ENCODE measurements around the gene EYS. TPM values are rescaled to one million over a fixed set of nuclear protein-coding genes. Genes with fewer than 3 reads are reported as not detected.

EYS gene
- total RNA-seq, 1 experiment from 2014 or later, result not detected

- H3K79me2 ChIP-seq (ENCODE audit: insufficient read depth, low read length), result no peaks in the 10 kb centered on the region
- H3K4me2 ChIP-seq (ENCODE audit: insufficient read depth, insufficient read length, low read length), result no peak overlapping the region
- H3K9ac ChIP-seq (ENCODE audit: extremely low read depth, insufficient read length, low read length), result no peak overlapping the region
- H3T11ph ChIP-seq (ENCODE audit: low read length), result no peak overlapping the region
- H3K27ac Mint-ChIP-seq, result no peak overlapping the region
- DNase-seq, result no peak
- no peak overlapping the region for H3K4ac ChIP-seq (ENCODE audit: low read depth, low read length)
- H4K5ac ChIP-seq (ENCODE audit: insufficient read length, low read depth, low read length), result no peak overlapping the region
- H2BK20ac ChIP-seq (ENCODE audit: low read depth, low read length, poor library complexity, severe bottlenecking), result no peak overlapping the region
- H2BK12ac ChIP-seq (ENCODE audit: insufficient read length, low read depth, low read length), result no peak overlapping the region
- H3K4me1 Mint-ChIP-seq, result no peaks in the 10 kb centered on the region
- H4K8ac ChIP-seq (replicated peaks; ENCODE audit: insufficient read length, low read depth, low read length), result no peak overlapping the region
- H3K9me3 ChIP-seq (ENCODE audit: control insufficient read depth, low read depth, low read length), result no peaks in the 10 kb centered on the region
- H4K20me1 ChIP-seq (ENCODE audit: control insufficient read depth, insufficient read depth, insufficient read length), result no peaks in the 10 kb centered on the region
- no peak overlapping the region for H2AK5ac ChIP-seq (ENCODE audit: insufficient read length, low read length)
- WGBS (ENCODE audit: extremely low coverage, insufficient read length, low lambda C conversion rate), result no CpG with 5 or more reads among the region's 2 CpGs
- no peak overlapping the region for H2BK120ac ChIP-seq (ENCODE audit: low read depth, low read length, poor library complexity, severe bottlenecking)
- no peaks in the 10 kb centered on the region for H3K79me1 ChIP-seq (ENCODE audit: insufficient read depth, low read depth, low read length, poor library complexity, severe bottlenecking)
- TF ChIP-seq CTCF (conservative IDR thresholded peaks at IDR 0.05), result no peak
- H3K18ac ChIP-seq (ENCODE audit: insufficient read length, low read depth, low read length), result no peak overlapping the region
- H3K23me2 ChIP-seq (ENCODE audit: insufficient read length, low read depth, low read length, poor library complexity, severe bottlenecking), result no peaks in the 10 kb centered on the region
- H3K27ac ChIP-seq (ENCODE audit: insufficient read length, low read depth, low read length), result no peak overlapping the region
- H3K27me3 Mint-ChIP-seq (ENCODE audit: low read depth), result no peaks in the 10 kb centered on the region
- H3K14ac ChIP-seq (ENCODE audit: insufficient read depth, low read length), result no peak overlapping the region
- H2BK15ac ChIP-seq (ENCODE audit: low read depth, low read length), result no peak overlapping the region
- H2AFZ ChIP-seq (ENCODE audit: low read length), result no peak overlapping the region
- H3K9me3 Mint-ChIP-seq, result peaks cover 17 to 19% of the 10 kb centered on the region in 2 experiments; a peak in 4 of 5 replicates
- no peak overlapping the region for H3K56ac ChIP-seq (ENCODE audit: insufficient read length, low read depth, low read length)
- H2BK5ac ChIP-seq (ENCODE audit: insufficient read length, low read length), result no peak overlapping the region
- no peaks in the 10 kb centered on the region for H3K27me3 ChIP-seq (ENCODE audit: insufficient read depth, low read length)
- H4K91ac ChIP-seq (ENCODE audit: insufficient read length, low read depth, low read length), result no peak overlapping the region
- no peak overlapping the region for H3K4me3 Mint-ChIP-seq
- no peaks in the 10 kb centered on the region for H3K4me1 ChIP-seq (ENCODE audit: insufficient read depth, low read length)
- no peak overlapping the region for H3K23ac ChIP-seq (ENCODE audit: insufficient read length, low read depth, low read length)
- H3K36me3 Mint-ChIP-seq (ENCODE audit: insufficient read depth in 1 of 3, low read depth in 3 of 3), result peaks cover 0 to 6% (median 2%) of the 10 kb centered on the region in 3 experiments; a peak in 4 of 7 replicates
These were observed 1616.7 kb downstream of the EYS start for GRCh38 chr6:64090352-64090751.
